GM11168 (cell line): Measurements from ENCODE around the gene GREB1.

Experiments used
- in situ Hi-C: fragments of 300-500 bp; cut with MboI; formaldehyde crosslinking; loops from one replicate; pipeline ENCODE4 v1.12.0; 2022; ENCODE audit warnings: low sequenced_read_pairs; ENCODE audit not compliant: unreplicated experiment

GREB1 gene

GRCh38 chr2:11507517-11507916, 26.3 kb upstream of the GREB1 start:
- in situ Hi-C loops, result no loop called here

DNA sequence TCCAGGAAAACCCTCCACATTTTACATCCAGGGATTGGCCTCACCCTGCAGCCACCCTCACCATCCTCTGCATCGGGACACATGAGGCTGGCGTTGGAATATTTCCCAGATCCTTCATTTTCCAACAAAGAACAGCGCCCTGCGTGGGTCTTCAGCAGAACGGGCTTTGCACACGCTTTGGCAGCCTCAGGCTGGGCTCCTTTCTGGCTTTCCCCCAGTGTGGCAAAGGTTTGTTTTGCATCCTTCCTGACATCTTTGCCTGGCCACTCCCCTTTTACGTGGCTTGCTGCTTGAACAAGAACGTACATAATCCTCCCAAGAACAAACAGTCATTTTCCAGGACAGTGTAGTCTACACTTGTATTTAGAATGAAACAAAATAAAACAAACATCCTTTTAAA, 25.6 kb upstream of the GREB1 start:
- in situ Hi-C loops, result no loop called here

DNA sequence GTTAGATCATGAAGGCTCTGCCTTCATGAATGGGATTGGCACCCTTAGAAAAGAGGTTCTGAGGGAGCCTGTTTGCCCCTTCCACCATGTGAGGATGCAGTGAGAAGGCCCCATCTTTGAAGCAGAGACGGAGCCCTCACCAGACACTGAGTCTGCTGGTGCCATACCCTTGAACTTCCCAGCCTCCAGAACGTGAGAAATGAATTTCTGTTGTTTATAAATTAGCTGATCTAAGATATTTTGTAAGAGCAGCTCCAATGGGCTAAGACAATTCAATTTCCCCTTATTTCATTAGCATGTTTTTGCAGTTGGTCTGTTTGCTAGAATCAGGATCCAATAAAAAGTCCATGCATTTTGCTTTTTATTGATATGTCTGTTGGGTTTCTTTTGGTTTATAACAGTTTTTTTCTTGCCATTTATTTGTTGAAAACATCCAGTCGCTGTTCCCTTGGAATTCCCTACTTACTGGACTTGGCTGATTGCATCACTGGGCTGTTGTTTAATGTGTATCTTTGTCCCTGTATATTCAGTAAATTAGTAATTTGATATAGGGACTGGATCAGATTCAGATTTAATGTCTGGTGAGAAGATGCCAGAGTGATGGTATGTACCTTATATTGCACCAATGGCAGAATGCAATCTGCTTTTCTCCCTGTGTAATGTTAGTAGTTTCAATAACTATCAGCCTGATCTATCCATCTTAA, 24.0 kb upstream of the GREB1 start:
- in situ Hi-C loops, result no loop called here

GRCh38 chr2:11512431-11512830, 21.4 kb upstream of the GREB1 start:
- in situ Hi-C loops, result no loop called here

DNA sequence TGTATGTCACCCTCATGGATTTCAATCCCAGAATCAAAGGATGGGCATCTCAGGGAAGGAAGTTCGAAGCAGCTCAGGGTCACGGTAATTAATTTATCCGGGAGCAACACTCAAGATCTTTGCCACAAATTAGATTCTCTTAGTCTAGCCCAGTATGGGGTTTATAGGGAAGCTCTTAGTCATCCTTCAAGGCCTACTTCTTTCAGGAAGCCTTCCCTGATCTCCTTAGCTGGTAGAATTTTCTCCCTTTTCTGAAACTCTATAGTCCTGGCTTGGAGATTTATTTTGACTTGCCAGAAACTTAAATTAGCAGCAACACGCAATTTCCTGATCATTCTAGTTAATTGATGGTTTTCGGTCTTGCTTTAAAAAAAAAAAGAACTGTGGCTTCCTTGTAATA, 20.5 kb upstream of the GREB1 start:
- in situ Hi-C loops, result no loop called here

DNA sequence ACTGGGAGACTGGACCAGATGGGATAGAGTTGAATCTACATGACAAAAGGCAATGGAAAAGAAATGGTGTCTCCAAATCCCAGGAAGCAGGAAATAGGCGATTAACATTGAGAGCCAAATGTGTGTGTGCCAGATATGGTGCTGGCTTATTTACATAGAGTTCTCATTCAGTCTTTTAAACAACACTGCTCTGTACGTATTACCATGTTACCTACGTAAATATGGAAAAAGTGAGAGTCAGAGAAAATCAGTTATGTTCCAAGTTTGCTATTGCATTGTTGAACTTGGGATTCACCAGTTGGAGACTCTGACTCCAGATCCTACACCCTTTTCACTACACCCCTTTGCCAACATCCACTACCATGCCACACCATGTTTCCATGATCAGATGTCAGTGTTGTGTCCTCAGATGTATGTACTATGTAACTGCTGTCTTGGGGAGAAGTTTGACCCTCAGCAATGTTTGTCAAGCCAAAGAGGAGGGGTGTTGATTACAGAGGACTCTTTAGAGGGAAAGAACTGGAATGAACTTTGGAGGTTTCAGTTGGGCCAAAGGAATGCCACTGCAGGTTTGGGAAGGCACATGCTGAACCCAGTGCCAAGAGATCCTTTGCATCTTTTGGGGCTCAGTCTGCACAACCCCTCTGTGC, 19.6 kb upstream of the GREB1 start:
- in situ Hi-C loops, result no loop called here

DNA sequence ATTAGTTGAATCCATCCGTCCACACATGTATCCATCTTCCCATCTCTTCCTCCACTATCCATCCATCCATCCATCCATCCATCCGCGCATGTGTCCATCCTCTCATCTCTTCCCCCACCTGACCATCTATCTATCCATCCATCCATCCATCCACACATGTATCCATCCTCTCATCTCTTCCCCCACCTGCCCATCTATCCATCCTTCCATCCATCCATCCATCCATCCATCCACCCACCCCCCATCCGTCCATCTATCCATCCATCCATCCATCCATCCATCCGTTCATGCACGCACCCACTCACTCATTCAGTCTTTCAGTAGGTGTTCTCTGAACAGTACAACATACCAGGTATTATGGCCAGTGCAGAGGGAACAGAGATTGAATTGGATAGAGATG, 18.9 kb upstream of the GREB1 start:
- in situ Hi-C loops, result no loop called here

DNA sequence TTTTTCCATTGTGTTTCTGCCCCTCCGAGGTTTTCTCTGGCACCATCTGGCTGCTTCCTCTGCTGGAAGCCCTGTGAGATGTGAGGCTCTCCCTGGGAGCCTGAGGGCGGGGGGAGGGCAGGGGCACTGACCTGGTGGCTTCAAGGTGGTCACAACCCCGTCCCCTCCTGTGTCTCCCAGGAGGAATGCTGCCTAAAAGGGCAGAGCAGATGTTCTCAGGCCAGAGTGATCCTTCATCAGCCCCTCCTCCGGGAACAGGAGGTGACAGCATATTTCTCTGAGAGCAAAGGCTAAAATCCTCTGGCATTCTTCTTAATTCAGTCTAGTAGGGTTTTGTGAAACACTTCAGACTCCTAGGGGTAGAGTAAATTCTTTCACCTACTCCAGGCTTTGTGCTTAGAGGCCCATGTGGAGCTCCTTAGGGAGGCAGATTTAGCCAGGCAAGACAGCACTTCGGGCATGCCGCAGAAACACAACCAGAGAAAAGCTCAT, 18.3 kb upstream of the GREB1 start:
- in situ Hi-C loops, result no loop called here

- in situ Hi-C loops, result no loop called here
Measured at GRCh38 chr2:11516984-11517648, 16.7 kb upstream of the GREB1 start.

DNA sequence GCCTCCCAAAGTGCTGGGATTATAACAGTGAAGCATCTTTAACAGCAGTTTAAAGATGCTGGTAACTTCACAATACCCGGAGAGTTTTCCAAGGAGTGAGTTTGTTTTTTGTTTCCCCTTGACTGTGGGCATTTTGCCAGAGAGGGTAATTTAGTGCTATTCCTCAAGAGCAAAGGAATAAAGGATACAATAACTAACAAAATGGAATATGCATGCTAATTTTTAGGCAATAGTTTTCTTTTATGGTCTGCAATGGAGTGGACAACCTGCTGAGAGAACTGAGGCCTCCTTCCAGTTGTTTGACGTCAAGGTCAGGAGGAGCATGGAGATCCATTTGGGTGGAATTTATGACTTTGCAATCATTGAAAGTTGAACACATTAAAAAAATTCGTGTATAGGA, 15.9 kb upstream of the GREB1 start:
- in situ Hi-C loops, result no loop called here

GRCh38 chr2:11520092-11520693, 13.7 kb upstream of the GREB1 start:
- in situ Hi-C loops, result no loop called here

GRCh38 chr2:11521775-11522174, 12.1 kb upstream of the GREB1 start:
- in situ Hi-C loops, result no loop called here

- in situ Hi-C loops, result no loop called here
Measured at GRCh38 chr2:11524470-11524869, 9.4 kb upstream of the GREB1 start.

DNA sequence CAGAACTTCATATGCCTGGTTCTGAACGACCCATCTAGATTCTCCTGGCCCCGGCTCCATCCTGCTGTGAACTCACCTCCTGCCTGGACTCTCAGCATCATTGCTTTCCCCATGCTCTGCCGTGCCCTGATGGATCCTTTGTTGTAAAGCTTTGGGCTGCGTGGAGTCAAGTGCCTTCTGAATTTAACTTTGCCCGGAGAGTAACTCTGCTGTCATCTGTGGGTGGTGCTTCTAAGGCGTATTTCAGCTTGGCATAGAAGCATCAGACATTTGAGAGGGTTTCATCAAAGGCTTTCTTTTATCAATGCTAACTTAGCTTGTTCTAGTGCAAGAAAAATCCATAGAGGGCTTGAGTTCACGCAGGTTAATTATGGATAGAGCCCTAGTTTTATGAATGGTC, 8.1 kb upstream of the GREB1 start:
- in situ Hi-C loops, result no loop called here

DNA sequence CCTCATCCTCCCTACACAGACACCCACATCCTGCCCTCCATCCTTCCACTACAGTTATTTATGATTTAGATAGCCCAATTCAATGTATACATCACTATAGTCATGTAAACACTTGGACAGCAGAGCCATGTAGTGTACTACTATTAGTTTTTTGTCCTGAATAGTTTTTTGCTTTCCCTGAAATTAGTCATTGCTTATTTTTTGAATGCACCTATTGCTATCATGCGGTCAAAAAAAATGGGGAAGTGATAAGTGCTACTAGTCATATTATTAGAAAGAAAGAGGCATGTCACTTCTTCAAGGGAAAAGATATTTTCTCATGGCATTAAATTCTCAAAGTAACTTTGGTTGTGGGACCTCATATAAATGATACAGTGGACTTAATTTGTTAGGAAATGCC, 6.8 kb upstream of the GREB1 start:
- in situ Hi-C loops, result no loop called here

DNA sequence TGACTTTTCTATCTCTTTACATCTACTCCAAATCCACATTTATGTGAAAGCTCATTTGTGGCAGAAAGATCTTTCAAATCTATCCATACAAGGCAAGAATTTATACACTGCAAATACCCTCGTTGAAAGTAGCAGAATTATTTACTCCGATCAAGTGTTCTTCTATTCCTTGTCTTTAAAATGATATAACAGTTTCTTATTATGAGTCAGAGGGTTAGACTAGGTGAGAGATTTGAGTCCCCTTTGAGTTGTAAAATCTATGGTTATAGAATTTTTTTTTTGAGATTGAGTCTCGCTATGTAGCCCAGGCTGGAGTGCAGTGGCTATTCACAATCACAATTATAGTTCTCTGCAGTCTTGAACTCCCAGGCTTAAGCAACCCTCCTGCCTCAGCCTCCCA, 5.6 kb upstream of the GREB1 start:
- in situ Hi-C loops, result no loop called here

DNA sequence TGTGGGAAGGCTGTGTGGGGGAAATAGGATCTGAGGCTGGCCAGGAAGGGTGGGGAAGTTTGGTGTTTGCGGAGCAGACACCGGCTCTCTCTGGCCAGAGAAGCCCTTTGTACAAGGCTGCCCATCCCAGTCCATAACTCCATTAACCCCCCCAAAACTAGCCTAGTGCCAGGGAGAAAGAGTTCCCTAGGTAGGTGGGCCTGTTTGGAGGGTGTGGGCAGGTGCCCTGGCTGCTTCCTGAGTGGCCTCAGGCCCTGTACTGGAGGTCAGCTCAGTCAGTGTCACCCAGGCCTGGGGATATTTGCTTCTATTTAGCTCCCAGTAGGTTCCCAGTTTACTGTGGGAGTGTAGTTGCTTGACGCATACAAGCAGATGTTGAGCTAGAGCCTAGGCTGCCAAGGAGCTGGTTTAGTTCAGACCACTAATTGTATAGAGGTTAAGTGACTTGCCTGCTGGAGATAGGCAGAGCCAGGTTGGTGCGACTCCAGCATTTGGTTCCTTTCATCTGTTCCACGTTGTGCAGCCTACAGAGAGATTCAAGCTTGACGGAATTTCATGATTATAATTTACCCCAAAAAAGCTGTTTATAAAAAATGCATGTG, 2.9 kb upstream of the GREB1 start:
- in situ Hi-C loops, result no loop called here

DNA sequence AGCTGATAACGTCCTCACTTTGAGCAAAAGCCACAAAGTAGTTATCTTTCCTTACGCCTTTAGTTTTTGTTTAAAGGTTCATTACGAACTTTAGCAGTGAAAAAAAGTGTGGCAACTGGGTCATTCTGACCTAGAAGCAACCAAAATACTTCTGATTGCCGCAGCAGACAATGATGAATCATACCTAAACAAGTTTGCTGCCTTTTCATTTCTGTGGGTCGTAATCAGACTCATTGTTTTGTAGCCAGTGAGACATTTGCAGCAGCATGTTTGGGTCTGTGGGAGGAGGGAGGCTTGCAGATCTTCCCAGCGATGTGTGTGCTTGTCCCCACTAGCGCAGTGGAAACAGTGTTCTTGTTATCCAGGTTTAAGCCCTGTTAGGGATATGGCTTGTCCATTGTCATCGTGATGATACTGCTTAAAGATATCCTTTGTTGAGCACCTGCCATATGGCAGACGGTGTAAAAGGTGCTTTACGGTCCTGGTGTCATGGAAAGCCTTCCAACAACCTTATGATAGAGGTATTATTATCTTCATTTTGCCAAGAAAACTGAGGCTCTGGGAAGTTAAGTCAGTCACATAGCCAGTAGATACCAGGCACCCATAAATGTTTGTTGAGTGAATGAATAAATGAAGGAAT, 1.3 kb upstream of the GREB1 start:
- in situ Hi-C loops, result no loop called here

DNA sequence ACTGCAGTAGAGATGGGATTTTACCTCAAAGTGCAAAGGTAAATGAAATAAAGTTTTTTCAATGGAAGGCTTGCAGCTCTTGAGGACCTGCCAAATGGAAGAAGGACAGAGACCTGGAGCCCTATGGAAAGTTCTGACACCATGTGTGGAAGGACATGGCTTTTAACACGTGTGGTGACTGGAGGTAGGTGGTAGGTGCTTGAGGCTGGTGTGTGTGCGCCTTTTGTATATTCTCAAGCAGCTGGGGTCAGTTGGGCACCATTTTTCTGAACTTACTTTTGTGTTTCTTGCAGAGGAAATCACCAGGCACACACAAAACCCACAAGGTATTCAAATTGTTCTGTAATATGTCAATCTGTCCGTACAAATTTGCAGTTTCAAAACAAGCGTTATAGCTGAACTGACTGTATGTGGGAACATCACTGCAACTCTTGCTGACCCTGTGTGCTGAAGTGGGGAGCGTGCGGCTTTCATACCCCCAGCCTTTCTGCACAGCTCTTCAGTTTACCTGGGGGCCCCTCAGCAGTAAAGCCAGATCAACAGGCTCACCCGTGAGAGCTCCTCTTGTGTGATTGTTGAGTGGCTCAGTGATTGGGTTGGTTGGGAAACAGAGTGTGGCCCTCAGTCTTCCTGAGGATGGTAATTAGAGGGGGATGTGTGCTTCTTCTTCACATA, 363 bp downstream of the GREB1 start:
- in situ Hi-C loops, result no loop called here
